Activated CD4-positive, alpha-beta T cell treated with anti-CD3 and anti-CD28 coated beads, Interleukin-2, amount 10 ng/mL, durations not matched to agents 24 days and 14 days (primary cell): ENCODE data around the gene DPYD. TPM values are rescaled to one million over a fixed set of nuclear protein-coding genes. Genes with fewer than 3 reads are reported as not detected.

Experiments used
- DNase-seq: peaks from one replicate; pipeline ENCODE4 v3.0.0; 2022
- H3K27ac Mint-ChIP-seq: one replicate; pipeline ENCODE4 v1.8.0; 2022; ENCODE audit warnings: mild to moderate bottlenecking, mixed read lengths
- H3K27me3 Mint-ChIP-seq: one replicate; pipeline ENCODE4 v1.8.0; 2022; ENCODE audit warnings: mixed read lengths
- H3K36me3 Mint-ChIP-seq: one replicate; pipeline ENCODE4 v1.8.0; 2022; ENCODE audit warnings: low read depth, mild to moderate bottlenecking, mixed read lengths
- H3K4me1 Mint-ChIP-seq: one replicate; pipeline ENCODE4 v1.8.0; 2021; ENCODE audit warnings: mixed read lengths
- H3K4me3 Mint-ChIP-seq: one replicate; pipeline ENCODE4 v1.8.0; 2022; ENCODE audit warnings: mild to moderate bottlenecking, moderate library complexity, mixed read lengths
- H3K9me3 Mint-ChIP-seq: one replicate; pipeline ENCODE4 v1.8.0; 2021; ENCODE audit warnings: mixed read lengths
- intact Hi-C: fragments of 100-400 bp; cut with micrococcal nuclease; formaldehyde crosslinking; loops from one replicate; pipeline ENCODE4 v1.15.1; 2023
- total RNA-seq: library from RNA; stranded (reverse); gene quantifications from 2 replicates; pipeline ENCODE4 v1.2.3, GENCODE V29; 2022

DPYD gene
- total RNA-seq, 1 donor from 2014 or later, result 13.4 TPM

GRCh38 chr1:97845805-97846204, 75.0 kb downstream of the DPYD start:
- H3K4me3 Mint-ChIP-seq, result no peak overlapping the region
- H3K27ac Mint-ChIP-seq, result no peak overlapping the region
- H3K9me3 Mint-ChIP-seq, result no peaks in the 10 kb centered on the region
- H3K36me3 Mint-ChIP-seq, result peaks cover 13% of the 10 kb centered on the region
- DNase-seq, result no peak
- intact Hi-C loops, result no loop called here
- H3K27me3 Mint-ChIP-seq, result no peaks in the 10 kb centered on the region
- peaks cover 7% of the 10 kb centered on the region for H3K4me1 Mint-ChIP-seq

GRCh38 chr1:97844552-97845089, 76.2 kb downstream of the DPYD start:
- peaks cover 3% of the 10 kb centered on the region for H3K4me1 Mint-ChIP-seq
- no peak overlapping the region for H3K4me3 Mint-ChIP-seq
- no peak for DNase-seq
- no peaks in the 10 kb centered on the region for H3K9me3 Mint-ChIP-seq
- H3K27ac Mint-ChIP-seq, result no peak overlapping the region
- intact Hi-C loops, result no loop called here
- H3K27me3 Mint-ChIP-seq, result no peaks in the 10 kb centered on the region
- peaks cover 13% of the 10 kb centered on the region for H3K36me3 Mint-ChIP-seq

- peaks cover 12% of the 10 kb centered on the region for H3K36me3 Mint-ChIP-seq
- no peaks in the 10 kb centered on the region for H3K4me1 Mint-ChIP-seq
- no peaks in the 10 kb centered on the region for H3K27me3 Mint-ChIP-seq
- H3K27ac Mint-ChIP-seq, result no peak overlapping the region
- DNase-seq, result no peak
- H3K9me3 Mint-ChIP-seq, result no peaks in the 10 kb centered on the region
- no peak overlapping the region for H3K4me3 Mint-ChIP-seq
- intact Hi-C loops, result no loop called here
These were observed 79.5 kb downstream of the DPYD start for GRCh38 chr1:97841338-97841737.

- Mint-ChIP-seq H3K36me3 (no peaks in the 10 kb centered on the region), H3K27me3 (no peaks in the 10 kb centered on the region), H3K9me3 (no peaks in the 10 kb centered on the region), H3K4me1 (no peaks in the 10 kb centered on the region), H3K4me3 (no peak overlapping the region), H3K27ac (no peak overlapping the region)
- intact Hi-C loops, result no loop called here
- DNase-seq, result no peak
These were observed 83.7 kb downstream of the DPYD start for GRCh38 chr1:97837161-97837560.

- H3K4me3 Mint-ChIP-seq, result no peak overlapping the region
- DNase-seq, result no peak
- intact Hi-C loops, result no loop called here
- H3K27me3 Mint-ChIP-seq, result no peaks in the 10 kb centered on the region
- no peaks in the 10 kb centered on the region for H3K9me3 Mint-ChIP-seq
- H3K36me3 Mint-ChIP-seq, result no peaks in the 10 kb centered on the region
- no peak overlapping the region for H3K27ac Mint-ChIP-seq
- no peaks in the 10 kb centered on the region for H3K4me1 Mint-ChIP-seq
These were observed 85.9 kb downstream of the DPYD start for GRCh38 chr1:97834899-97835298.

GRCh38 chr1:97833881-97834280, 87.0 kb downstream of the DPYD start:
- Mint-ChIP-seq H3K9me3 (no peaks in the 10 kb centered on the region), H3K4me1 (no peaks in the 10 kb centered on the region), H3K27me3 (no peaks in the 10 kb centered on the region), H3K27ac (no peak overlapping the region), H3K4me3 (no peak overlapping the region), H3K36me3 (no peaks in the 10 kb centered on the region)
- intact Hi-C loops, result no loop called here
- no peak for DNase-seq

- Mint-ChIP-seq H3K36me3 (no peaks in the 10 kb centered on the region), H3K9me3 (no peaks in the 10 kb centered on the region), H3K4me1 (no peaks in the 10 kb centered on the region), H3K27me3 (no peaks in the 10 kb centered on the region), H3K4me3 (no peak overlapping the region), H3K27ac (no peak overlapping the region)
- no peak for DNase-seq
- intact Hi-C loops, result no loop called here
These were observed 88.4 kb downstream of the DPYD start for GRCh38 chr1:97832481-97832880.

GRCh38 chr1:97827887-97828286, 92.9 kb downstream of the DPYD start:
- H3K9me3 Mint-ChIP-seq, result no peaks in the 10 kb centered on the region
- H3K27me3 Mint-ChIP-seq, result no peaks in the 10 kb centered on the region
- H3K4me3 Mint-ChIP-seq, result no peak overlapping the region
- intact Hi-C loops, result loop anchor here (10.0 kb wide), 1 partner anchor 643 kb away; no protein-coding TSS in a partner anchor
- H3K36me3 Mint-ChIP-seq, result peaks cover 1% of the 10 kb centered on the region
- no peaks in the 10 kb centered on the region for H3K4me1 Mint-ChIP-seq
- H3K27ac Mint-ChIP-seq, result no peak overlapping the region
- no peak for DNase-seq

- no peaks in the 10 kb centered on the region for H3K27me3 Mint-ChIP-seq
- H3K9me3 Mint-ChIP-seq, result no peaks in the 10 kb centered on the region
- DNase-seq, result no peak
- no peaks in the 10 kb centered on the region for H3K4me1 Mint-ChIP-seq
- no peak overlapping the region for H3K27ac Mint-ChIP-seq
- intact Hi-C loops, result loop anchor here (10.0 kb wide), 1 partner anchor 642 kb away; no protein-coding TSS in a partner anchor
- no peak overlapping the region for H3K4me3 Mint-ChIP-seq
- H3K36me3 Mint-ChIP-seq, result peaks cover 1% of the 10 kb centered on the region
These were observed 94.0 kb downstream of the DPYD start for GRCh38 chr1:97826820-97827219.

GRCh38 chr1:97824624-97825023, 96.2 kb downstream of the DPYD start:
- Mint-ChIP-seq H3K27me3 (no peaks in the 10 kb centered on the region), H3K4me1 (no peaks in the 10 kb centered on the region), H3K27ac (no peak overlapping the region), H3K36me3 (peaks cover 1% of the 10 kb centered on the region), H3K9me3 (no peaks in the 10 kb centered on the region), H3K4me3 (no peak overlapping the region)
- intact Hi-C loops, result loop anchor here (5.0 to 10.0 kb wide), 3 partner anchors 640 to 857 kb away; no protein-coding TSS in a partner anchor
- DNase-seq, result no peak

- Mint-ChIP-seq H3K9me3 (no peaks in the 10 kb centered on the region), H3K36me3 (peaks cover 1% of the 10 kb centered on the region), H3K4me3 (no peak overlapping the region), H3K27me3 (no peaks in the 10 kb centered on the region), H3K27ac (no peak overlapping the region), H3K4me1 (no peaks in the 10 kb centered on the region)
- intact Hi-C loops, result loop anchor here (5.0 to 10.0 kb wide), 3 partner anchors 639 to 857 kb away; no protein-coding TSS in a partner anchor
- DNase-seq, result no peak
These were observed 96.6 kb downstream of the DPYD start for GRCh38 chr1:97824200-97824599.

GRCh38 chr1:97820470-97821188, 100.2 kb downstream of the DPYD start:
- no peak overlapping the region for H3K4me3 Mint-ChIP-seq
- H3K4me1 Mint-ChIP-seq, result no peaks in the 10 kb centered on the region

GRCh38 chr1:97816927-97817326, 103.9 kb downstream of the DPYD start:
- H3K9me3 Mint-ChIP-seq, result no peaks in the 10 kb centered on the region
- peaks cover 5% of the 10 kb centered on the region for H3K4me1 Mint-ChIP-seq
- H3K4me3 Mint-ChIP-seq, result no peak overlapping the region
- no peak overlapping the region for H3K27ac Mint-ChIP-seq
- DNase-seq, result no peak
- intact Hi-C loops, result no loop called here
- no peaks in the 10 kb centered on the region for H3K36me3 Mint-ChIP-seq
- no peaks in the 10 kb centered on the region for H3K27me3 Mint-ChIP-seq

More at GRCh38 chr1:97820470-97821188, 100.2 kb downstream of the DPYD start:
- Mint-ChIP-seq H3K36me3 (no peaks in the 10 kb centered on the region), H3K9me3 (no peaks in the 10 kb centered on the region), H3K27ac (no peak overlapping the region), H3K27me3 (no peaks in the 10 kb centered on the region)
- no peak for DNase-seq
- intact Hi-C loops, result loop anchor here (1.0 to 10.0 kb wide), 5 partner anchors 151 to 853 kb away; no protein-coding TSS in a partner anchor

GRCh38 chr1:97814804-97815203, 106.0 kb downstream of the DPYD start:
- intact Hi-C loops, result no loop called here
- H3K9me3 Mint-ChIP-seq, result no peaks in the 10 kb centered on the region
- H3K27me3 Mint-ChIP-seq, result no peaks in the 10 kb centered on the region
- DNase-seq, result no peak
- no peak overlapping the region for H3K27ac Mint-ChIP-seq
- no peak overlapping the region for H3K4me3 Mint-ChIP-seq
- peaks cover 5% of the 10 kb centered on the region for H3K4me1 Mint-ChIP-seq
- H3K36me3 Mint-ChIP-seq, result peaks cover 5% of the 10 kb centered on the region
